Medulla oblongata (tissue), 1 donor: ENCODE data around the gene PKHD1.
"Not testable (repeated sequence)": the region's sequence is repeated elsewhere in the genome, so short reads cannot be mapped to it uniquely, and the experiment has no call there.

Experiments used
- DNase-seq: peaks from one replicate; pipeline ENCODE4 v3.0.0-alpha.2; 2015; ENCODE audit errors: extremely low spot score

PKHD1 gene

GRCh38 chr6:51928320-51928719 lies 159.1 kb downstream of the PKHD1 start:
- DNase-seq = no peak

DNA sequence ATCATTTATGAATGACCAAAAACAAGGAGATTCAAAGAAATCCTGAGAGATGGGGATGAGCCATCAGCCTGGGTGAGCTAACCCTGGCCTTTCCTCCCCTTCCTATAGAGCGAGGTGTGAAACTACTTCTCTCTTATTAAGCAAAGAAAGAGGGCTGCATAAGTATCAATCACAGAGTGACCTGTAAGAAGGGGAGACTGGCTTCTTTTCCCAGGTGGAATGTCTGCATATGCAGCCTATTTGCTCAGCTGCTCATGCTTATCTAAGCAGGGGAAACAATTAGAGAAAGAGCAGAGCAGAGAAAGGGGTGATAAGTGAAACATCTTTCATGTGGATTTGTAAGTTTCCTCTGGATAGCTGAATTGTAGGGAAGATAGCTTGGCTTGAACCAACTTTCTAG lies 160.0 kb downstream of the PKHD1 start:
- no peak for DNase-seq

- DNase-seq = no peak
Observed at GRCh38 chr6:51926125-51926524, 161.3 kb downstream of the PKHD1 start.

- DNase-seq = not testable (repeated sequence)
Observed at GRCh38 chr6:51922479-51922878, 164.9 kb downstream of the PKHD1 start.

GRCh38 chr6:51918347-51918746 lies 169.1 kb downstream of the PKHD1 start:
- DNase-seq = not testable (repeated sequence)

DNA sequence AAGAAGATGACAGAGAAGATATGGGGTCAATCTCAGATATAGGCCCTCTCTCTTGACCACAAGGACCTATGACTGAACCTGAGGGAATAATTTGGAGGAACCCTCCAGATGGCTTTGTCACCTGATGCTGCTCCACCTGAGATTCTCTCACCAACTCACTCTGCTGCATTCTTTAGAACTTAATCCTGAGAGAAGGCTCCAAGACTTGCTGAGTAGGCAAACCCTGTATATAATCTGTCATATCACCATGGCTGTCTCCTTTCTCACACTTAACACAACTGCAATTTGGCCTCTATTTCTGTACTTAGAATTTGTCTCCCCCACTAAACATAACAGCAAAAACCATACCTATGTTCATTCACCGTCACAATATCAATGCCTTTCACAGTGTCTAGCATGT lies 172.3 kb downstream of the PKHD1 start:
- DNase-seq = no peak

GRCh38 chr6:51913265-51913664 lies 174.1 kb downstream of the PKHD1 start:
- no peak for DNase-seq

DNA sequence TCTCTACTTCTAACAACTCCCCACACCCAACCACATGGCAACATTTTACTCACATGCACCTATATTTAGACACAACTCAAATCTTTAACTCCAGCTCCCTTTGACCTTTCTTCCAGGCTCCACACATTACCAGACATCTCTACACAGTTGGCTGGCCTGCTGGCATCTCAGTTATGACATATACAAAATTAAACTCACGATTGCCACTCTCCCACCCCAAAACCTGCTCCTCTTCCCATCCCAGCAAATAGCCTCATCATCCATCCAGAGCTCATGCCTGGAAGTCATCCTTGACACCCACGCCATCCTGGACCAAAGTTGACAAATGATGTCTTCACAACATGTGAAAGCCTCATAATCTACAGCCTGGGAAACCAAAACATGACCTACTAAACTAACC lies 176.6 kb downstream of the PKHD1 start:
- DNase-seq = no peak

- DNase-seq = no peak
Observed at GRCh38 chr6:51908243-51908642, 179.2 kb downstream of the PKHD1 start.

- DNase-seq = no peak
Observed at GRCh38 chr6:51901766-51902764, 185.3 kb downstream of the PKHD1 start.

DNA sequence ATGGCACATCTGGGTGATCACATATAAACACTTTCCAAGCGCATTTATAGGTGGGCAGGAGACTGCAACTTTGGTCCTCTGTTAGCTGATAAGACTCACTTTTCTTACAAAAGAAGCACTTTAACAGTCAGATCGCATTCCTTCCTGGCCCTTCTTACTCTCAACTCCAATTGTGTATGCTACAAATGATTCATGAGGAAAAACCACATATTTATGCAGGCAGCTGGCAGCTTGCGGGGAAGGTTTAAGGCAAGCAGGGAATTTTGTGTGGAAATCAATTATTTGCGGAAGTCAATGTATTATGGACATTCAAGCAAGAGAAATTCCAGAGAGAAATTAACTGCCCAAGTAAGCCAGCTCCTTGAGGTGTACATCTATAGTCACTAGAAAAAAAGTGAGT lies 194.0 kb downstream of the PKHD1 start:
- DNase-seq = no peak

GRCh38 chr6:51892750-51893149 lies 194.7 kb downstream of the PKHD1 start:
- DNase-seq = no peak

GRCh38 chr6:51892339-51892738 lies 195.1 kb downstream of the PKHD1 start:
- no peak for DNase-seq

- no peak for DNase-seq
Observed at GRCh38 chr6:51891784-51892183, 195.6 kb downstream of the PKHD1 start.

- no peak for DNase-seq
Observed at GRCh38 chr6:51887859-51888258, 199.6 kb downstream of the PKHD1 start.

DNA sequence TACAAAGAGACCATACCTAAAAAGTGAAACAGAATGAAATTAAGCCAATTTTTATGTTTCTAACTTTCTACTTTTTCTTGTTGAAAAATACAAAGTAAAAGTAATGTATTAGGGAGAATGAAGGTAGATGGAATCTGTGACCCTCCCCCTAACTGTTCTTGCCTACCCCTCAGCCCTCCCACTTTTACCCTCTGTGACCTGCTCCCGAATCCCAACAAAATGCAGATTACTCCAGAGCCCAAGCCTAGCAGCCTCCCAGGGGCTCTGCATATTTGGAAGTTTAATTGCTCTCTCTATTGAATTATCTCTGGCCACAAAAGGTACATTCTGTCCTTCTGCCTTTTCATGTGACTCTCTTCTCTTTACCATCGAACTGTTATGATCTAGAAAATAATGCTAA lies 201.5 kb downstream of the PKHD1 start:
- DNase-seq = no peak

GRCh38 chr6:51868591-51869355 lies 218.6 kb downstream of the PKHD1 start:
- no peak for DNase-seq

DNA sequence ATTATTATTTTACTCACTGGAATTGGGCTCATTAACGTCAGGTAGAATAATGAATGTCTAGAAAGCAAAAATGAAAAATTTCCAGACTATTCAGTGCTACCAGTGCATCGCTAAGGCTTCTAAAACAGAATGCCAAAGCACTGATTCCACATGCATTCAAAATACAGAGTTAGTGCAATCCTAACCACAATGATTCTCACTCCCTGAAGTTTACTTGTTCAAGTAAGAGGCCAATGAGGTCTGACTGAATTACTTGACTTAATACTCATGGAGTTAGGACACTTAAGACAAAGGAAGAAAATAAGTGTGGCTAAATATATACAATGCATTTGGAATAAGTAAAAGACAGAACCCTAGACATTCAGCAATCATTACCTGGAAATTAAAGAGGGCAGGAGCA lies 220.5 kb downstream of the PKHD1 start:
- DNase-seq = no peak

- DNase-seq = no peak
Observed at GRCh38 chr6:51865996-51866395, 221.4 kb downstream of the PKHD1 start.

DNA sequence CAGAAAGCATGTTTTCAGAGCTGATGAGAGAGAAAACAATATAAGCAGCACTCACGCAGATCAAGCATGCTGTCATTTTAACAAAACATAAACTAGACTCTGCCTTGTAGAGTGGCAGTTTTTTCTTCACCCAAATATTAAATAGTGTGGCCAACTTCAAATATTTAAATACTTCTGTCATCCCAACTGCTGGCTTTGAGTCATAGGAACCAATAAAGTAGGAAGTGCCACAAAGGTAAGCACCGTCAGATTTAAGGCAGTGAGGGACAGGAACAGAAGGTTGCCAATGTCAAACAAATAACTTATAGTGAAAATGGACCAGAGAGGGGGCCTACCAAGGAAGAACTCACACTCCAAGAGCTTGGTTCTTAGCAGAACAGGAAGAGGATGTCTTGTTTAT lies 222.2 kb downstream of the PKHD1 start:
- no peak for DNase-seq

DNA sequence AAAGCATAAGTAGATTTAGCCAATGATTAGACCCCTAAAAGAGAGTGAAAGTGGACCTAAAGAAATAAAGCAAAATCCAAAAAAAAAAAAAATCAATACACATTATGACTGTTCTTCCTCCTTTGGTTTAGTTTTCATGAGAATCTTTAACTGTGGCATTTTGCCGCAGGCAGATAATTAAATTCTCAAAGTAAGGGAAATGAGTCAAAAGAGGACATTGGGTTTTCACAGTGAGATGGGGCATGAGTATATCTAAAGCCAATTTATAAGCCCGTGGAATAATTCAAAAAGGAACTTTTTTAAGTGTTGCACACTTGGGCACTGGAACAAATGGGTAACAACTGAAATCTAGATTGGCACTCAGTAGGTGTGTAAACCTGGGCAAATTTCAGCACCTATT lies 230.3 kb downstream of the PKHD1 start:
- no peak for DNase-seq

DNA sequence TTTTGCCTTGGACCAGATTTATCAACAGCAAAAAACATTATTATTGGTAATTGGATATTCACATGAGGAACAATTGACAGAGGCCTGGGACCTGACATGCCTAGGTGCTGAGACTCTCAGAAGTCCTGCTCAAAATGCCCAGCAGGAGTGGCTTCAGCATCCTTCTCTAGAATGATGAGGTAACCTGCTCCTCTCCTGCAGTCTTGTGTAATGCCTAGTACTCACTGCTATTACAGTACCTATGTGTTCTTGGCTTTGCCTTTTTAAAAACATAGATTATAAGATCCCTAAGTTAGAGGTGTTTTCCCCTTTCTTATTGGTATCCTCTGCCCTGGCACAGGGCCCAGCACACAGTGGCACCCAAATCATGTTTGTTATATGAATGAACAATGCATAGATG lies 230.9 kb downstream of the PKHD1 start:
- DNase-seq = no peak
